ENCODE results near the gene TSPAN1.

The TSPAN1 gene

DNA sequence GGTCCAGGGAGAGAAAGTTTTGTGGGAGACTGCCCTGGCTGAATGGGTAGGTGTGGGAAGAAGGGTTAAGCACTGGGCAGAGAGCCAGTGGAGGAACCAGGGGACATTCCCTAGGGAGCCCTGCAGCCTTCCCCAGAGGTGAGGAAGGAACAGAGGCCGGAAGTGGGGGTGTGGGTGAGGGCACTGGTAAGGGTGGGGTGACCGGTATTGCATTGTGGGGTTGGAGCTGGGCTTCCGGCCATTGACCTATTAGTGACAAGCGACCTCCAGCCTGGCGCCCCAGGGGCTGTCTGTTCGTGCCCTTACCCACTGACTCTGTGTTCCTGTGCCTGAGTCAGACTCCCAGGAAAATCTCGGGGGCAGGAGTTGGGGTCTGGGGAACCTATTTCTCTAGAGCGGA is 3.5 kb upstream of the TSPAN1 start:
- DNase-seq (ENCODE audit: low read depth) = no peak
- H3K4me3 ChIP-seq (ENCODE audit: control insufficient read depth, low read depth, low read length) = no peak overlapping the region
- TF ChIP-seq, protein P1, sequence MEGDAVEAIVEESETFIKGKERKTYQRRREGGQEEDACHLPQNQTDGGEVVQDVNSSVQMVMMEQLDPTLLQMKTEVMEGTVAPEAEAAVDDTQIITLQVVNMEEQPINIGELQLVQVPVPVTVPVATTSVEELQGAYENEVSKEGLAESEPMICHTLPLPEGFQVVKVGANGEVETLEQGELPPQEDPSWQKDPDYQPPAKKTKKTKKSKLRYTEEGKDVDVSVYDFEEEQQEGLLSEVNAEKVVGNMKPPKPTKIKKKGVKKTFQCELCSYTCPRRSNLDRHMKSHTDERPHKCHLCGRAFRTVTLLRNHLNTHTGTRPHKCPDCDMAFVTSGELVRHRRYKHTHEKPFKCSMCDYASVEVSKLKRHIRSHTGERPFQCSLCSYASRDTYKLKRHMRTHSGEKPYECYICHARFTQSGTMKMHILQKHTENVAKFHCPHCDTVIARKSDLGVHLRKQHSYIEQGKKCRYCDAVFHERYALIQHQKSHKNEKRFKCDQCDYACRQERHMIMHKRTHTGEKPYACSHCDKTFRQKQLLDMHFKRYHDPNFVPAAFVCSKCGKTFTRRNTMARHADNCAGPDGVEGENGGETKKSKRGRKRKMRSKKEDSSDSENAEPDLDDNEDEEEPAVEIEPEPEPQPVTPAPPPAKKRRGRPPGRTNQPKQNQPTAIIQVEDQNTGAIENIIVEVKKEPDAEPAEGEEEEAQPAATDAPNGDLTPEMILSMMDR (conservative IDR thresholded peaks at IDR 0.05; ENCODE audit: control insufficient read depth, insufficient read depth, low read depth, low read length) = no peak

DNA sequence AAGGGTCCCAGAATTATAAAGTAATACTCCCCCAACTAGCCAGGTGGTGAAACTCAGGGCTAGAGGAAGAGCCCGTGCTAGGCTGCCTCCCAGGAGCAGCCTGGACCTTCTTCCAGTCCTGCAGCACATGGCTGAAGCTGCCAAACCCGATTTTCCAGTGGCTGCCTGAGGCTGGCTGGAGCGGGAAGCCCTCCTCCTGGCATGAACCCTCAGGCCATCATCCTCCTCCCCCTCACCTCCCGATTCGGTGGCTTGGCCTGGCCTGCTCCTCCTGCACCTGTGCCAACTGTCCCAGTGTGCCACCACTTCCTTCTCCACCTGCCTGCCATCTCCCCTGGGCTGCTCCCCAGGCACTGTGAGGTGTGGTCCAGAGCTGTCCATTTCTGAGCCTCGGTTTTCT is 3.0 kb upstream of the TSPAN1 start:
- H3K4me3 ChIP-seq (ENCODE audit: control insufficient read depth, low read depth, low read length) = no peak overlapping the region
- TF ChIP-seq, protein P1 (conservative IDR thresholded peaks at IDR 0.05; ENCODE audit: control insufficient read depth, insufficient read depth, low read depth, low read length) = no peak
- DNase-seq (ENCODE audit: low read depth) = no peak

DNA sequence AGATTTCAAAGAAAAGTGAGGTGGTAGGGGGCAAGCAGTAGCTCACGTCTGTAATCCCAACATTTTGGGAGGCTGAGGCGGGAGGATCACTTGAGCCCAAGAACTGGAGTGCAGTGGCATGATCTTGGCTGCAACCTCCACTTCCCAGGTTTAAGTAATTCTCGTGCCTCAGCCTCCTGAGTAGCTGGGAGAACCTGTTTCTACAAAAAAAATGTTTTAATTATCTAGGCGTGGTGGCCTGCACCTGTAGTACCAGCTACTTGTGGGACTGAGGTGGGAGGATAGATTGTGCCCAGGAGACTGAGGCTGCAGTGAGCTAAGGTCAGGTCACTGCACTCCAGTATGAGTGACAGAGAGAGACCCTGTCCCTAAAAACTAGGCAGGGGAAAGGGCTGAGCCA is 2.6 kb upstream of the TSPAN1 start:
- TF ChIP-seq, protein P1 (conservative IDR thresholded peaks at IDR 0.05; ENCODE audit: control insufficient read depth, insufficient read depth, low read depth, low read length) = no peak
- no peak overlapping the region for H3K4me3 ChIP-seq (ENCODE audit: control insufficient read depth, low read depth, low read length)
- no peak for DNase-seq (ENCODE audit: low read depth)

DNA sequence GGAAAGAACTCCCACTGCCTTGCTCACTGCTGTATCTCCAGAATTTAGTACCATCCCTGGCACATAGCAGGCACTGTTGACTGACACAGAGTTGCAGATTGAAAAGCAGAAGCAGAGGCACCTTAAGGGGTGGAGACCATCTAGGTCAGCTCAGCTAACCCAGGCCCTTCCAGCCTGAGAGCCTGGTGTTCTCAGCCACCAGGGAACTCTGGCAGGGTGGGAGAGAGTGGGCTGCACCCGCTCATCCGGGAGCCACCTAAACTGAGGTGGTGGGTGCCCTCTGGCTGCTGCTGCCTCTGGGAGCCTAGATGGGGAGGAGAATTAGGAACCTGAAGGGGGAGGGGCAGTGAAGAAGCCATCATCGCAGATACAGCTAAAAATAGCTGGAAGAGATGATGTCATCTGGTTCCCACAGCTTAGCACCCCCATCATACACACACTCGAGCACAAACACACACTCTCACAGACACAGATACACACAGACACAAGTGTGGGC is 1.5 kb upstream of the TSPAN1 start:
- TF ChIP-seq, protein P1 (conservative IDR thresholded peaks at IDR 0.05; ENCODE audit: control insufficient read depth, insufficient read depth, low read depth, low read length) = no peak
- DNase-seq (ENCODE audit: low read depth) = peak; percentile 48
- no peak overlapping the region for H3K4me3 ChIP-seq (ENCODE audit: control insufficient read depth, low read depth, low read length)

DNA sequence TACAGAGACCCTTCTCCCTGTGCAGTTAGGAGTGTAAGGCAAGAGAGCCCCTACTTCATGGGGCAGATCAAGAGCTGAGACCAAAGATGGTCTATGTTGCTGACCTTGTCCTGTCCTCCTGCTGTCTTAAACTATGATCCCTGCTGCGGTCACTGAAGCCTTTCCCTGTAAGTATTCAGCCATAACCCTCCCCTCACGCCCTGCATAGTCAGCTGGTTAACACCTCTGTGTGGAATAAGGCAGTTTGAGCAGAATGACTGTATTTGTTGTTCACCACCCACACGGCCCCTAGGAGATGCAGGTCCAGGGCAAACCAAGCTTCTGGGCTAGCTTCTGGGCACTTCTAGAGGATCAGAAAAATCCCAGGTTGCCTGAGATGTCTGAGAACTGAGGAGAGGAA is 356 bp downstream of the TSPAN1 start:
- no peak overlapping the region for H3K4me3 ChIP-seq (ENCODE audit: control insufficient read depth, low read depth, low read length)
- DNase-seq (ENCODE audit: low read depth) = no peak
- TF ChIP-seq, protein P1 (conservative IDR thresholded peaks at IDR 0.05; ENCODE audit: control insufficient read depth, insufficient read depth, low read depth, low read length) = no peak

DNA sequence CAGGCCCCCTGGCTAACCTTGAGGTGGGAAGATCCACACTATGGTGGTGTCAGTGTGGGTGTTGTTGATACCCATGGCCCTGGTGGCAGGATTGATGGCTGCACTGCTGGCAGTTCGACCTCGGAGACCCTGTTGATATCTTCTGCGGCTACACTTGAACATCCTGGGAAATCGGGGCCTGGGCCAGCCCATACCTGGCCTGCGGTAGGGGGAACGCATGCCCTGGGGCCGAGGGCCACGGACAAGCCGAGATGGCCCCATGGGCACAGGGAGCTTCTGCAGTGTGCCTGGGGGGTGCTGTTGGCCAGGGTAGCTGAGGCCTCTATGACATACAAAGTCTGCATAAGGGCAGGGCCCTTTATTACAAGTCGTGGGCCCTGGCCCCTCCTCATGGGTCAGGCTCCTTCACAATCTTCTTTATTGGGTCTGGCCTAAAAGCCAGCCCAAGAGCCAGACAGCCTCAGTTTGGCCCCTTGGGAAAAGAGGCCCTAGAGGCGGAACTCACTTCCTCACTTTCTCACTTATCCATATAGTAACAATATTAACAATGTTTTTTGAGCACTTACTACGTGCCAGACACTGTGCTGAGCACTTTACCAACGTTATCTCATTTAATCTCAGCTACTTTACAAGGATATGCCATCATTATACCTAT is 1.5 kb downstream of the TSPAN1 start, which contains the start of gene P3R3URF:
P3R3URF (minus strand) TSS at position 278 of the 655 bp plus-strand sequence; CDS start at position 261, 17 bp downstream.
- TF ChIP-seq, protein P1 (conservative IDR thresholded peaks at IDR 0.05; ENCODE audit: control insufficient read depth, insufficient read depth, low read depth, low read length) = no peak
- DNase-seq (ENCODE audit: low read depth) = no peak

More for the DNA sequence above, 1.5 kb downstream of the TSPAN1 start, which contains the start of gene P3R3URF:
- H3K4me3 ChIP-seq (ENCODE audit: control insufficient read depth, low read depth, low read length) = no peak within 1 kb of the TSS

Measured in fibroblast of mammary gland (primary cell).